Activated CD8-positive, alpha-beta T cell treated with anti-CD3 and anti-CD28 coated beads, Interleukin-2, amount 10 ng/mL, durations not matched to agents 7 days and 5 days (primary cell): Measurements from ENCODE around the gene NYNRIN. TPM values are rescaled to one million over a fixed set of nuclear protein-coding genes. Genes with fewer than 3 reads are reported as not detected.
A peak's percentile ranks its signal among the peaks of the same experiment; 100 is the strongest.

Source experiments
- ATAC-seq: fragments of 150-1000 bp; cut with Tn5 transposase; one replicate; pipeline ENCODE4 v1.10.0; 2021; ENCODE audit warnings: moderate library complexity
- CTCF ChIA-PET: fragments of 350-600 bp; sonication (Branson Sonifier 250); formaldehyde crosslinking; loops from one replicate; lab custom pipeline; 2021; ENCODE audit warnings: antibody characterized with exemption; lab: Charles Lee
- POLR2A ChIA-PET: fragments of 350-600 bp; sonication (Branson Sonifier 250); formaldehyde crosslinking; loops from one replicate; lab custom pipeline; 2021; ENCODE audit warnings: antibody characterized with exemption; lab: Charles Lee
- DNase-seq: peaks from one replicate; pipeline ENCODE4 v3.0.0-alpha.2; 2020
- H3K27ac Mint-ChIP-seq: one replicate; pipeline ENCODE4 v1.8.0; 2021; ENCODE audit warnings: mild to moderate bottlenecking, mixed read lengths
- H3K27me3 Mint-ChIP-seq: one replicate; pipeline ENCODE4 v1.8.0; 2021; ENCODE audit warnings: low read depth, mixed read lengths
- H3K36me3 Mint-ChIP-seq: one replicate; pipeline ENCODE4 v1.8.0; 2021; ENCODE audit warnings: low read depth, mixed read lengths
- H3K4me1 Mint-ChIP-seq: one replicate; pipeline ENCODE4 v1.8.0; 2021; ENCODE audit warnings: low read depth, mixed read lengths
- H3K4me3 Mint-ChIP-seq: one replicate; pipeline ENCODE4 v1.8.0; 2021; ENCODE audit warnings: mild to moderate bottlenecking, mixed read lengths
- H3K9me3 Mint-ChIP-seq: one replicate; pipeline ENCODE4 v1.8.0; 2022; ENCODE audit warnings: mixed read lengths; ENCODE audit not compliant: insufficient read depth
- total RNA-seq, 2 experiments: library from RNA; stranded (reverse); gene quantifications; one replicate each; pipeline ENCODE4 v1.2.3, GENCODE V29; 2021

Gene NYNRIN
- total RNA-seq, 2 experiments from 2014 or later: 0.21 to 0.52 TPM

- Mint-ChIP-seq H3K27ac (no peak overlapping the region), H3K4me1 (no peaks in the 10 kb centered on the region), H3K9me3 (no peaks in the 10 kb centered on the region), H3K27me3 (peaks cover 8% of the 10 kb centered on the region), H3K4me3 (no peak overlapping the region), H3K36me3 (no peaks in the 10 kb centered on the region)
- POLR2A ChIA-PET: interaction anchor here (1.2 to 2.7 kb wide), 2 partner anchors 12 to 205 kb away, joined by 3 to 23 read pairs; partner anchors contain the start of genes CBLN3, CHMP4A and KHNYN
- no peak for DNase-seq
- CTCF ChIA-PET: interaction anchor here (1.0 to 6.2 kb wide), 5 partner anchors 10 to 84 kb away, joined by 3 to 48 read pairs (median 5); partner anchors contain the start of genes ADCY4 and KHNYN
- ATAC-seq: no peak
These were observed 19.7 kb downstream of the NYNRIN start for GRCh38 chr14:24418492-24418873.

- Mint-ChIP-seq H3K36me3 (peaks cover 1% of the 10 kb centered on the region), H3K4me3 (no peak overlapping the region), H3K4me1 (peaks cover 21% of the 10 kb centered on the region), H3K9me3 (no peaks in the 10 kb centered on the region), H3K27me3 (peaks cover 8% of the 10 kb centered on the region), H3K27ac (no peak overlapping the region)
- ChIA-PET CTCF (interaction anchor here (1.0 to 17.6 kb wide), 5 partner anchors 8 to 86 kb away, joined by 3 to 709 read pairs (median 4); partner anchors contain the start of genes ADCY4, KHNYN and RIPK3), POLR2A (interaction anchor here (0.7 to 1.2 kb wide), 2 partner anchors 8 to 92 kb away, joined by 3 read pairs; partner anchors contain the start of gene KHNYN)
- DNase-seq (peak; percentile 36), ATAC-seq (peak; percentile 69)
These were observed 23.5 kb downstream of the NYNRIN start for GRCh38 chr14:24422261-24422660.

- H3K9me3 Mint-ChIP-seq: no peaks in the 10 kb centered on the region
- no peak overlapping the region for H3K27ac Mint-ChIP-seq
- H3K27me3 Mint-ChIP-seq: peaks cover 8% of the 10 kb centered on the region
- no peak overlapping the region for H3K4me3 Mint-ChIP-seq
- ChIA-PET POLR2A (interaction anchor here (0.7 to 0.9 kb wide), 2 partner anchors 83 to 92 kb away, joined by 3 read pairs; partner anchors contain the start of gene RIPK3), CTCF (interaction anchor here (1.0 to 17.6 kb wide), 7 partner anchors 9 to 86 kb away, joined by 3 to 709 read pairs (median 4); partner anchors contain the start of genes ADCY4, KHNYN and RIPK3)
- peaks cover 1% of the 10 kb centered on the region for H3K36me3 Mint-ChIP-seq
- ATAC-seq (peak; percentile 34), DNase-seq (no peak)
- peaks cover 26% of the 10 kb centered on the region for H3K4me1 Mint-ChIP-seq
These were observed 24.1 kb downstream of the NYNRIN start for GRCh38 chr14:24422694-24423601.

- Mint-ChIP-seq H3K4me1 (peaks cover 38% of the 10 kb centered on the region), H3K27ac (no peak overlapping the region), H3K36me3 (peaks cover 1% of the 10 kb centered on the region), H3K9me3 (no peaks in the 10 kb centered on the region), H3K27me3 (no peaks in the 10 kb centered on the region), H3K4me3 (no peak overlapping the region)
- ChIA-PET POLR2A (no interaction called here), CTCF (interaction anchor here (1.0 to 17.6 kb wide), 7 partner anchors 11 to 183 kb away, joined by 3 to 709 read pairs (median 4); partner anchors contain the start of genes ADCY4, RIPK3 and TINF2)
- no peak for DNase-seq
- no peak for ATAC-seq
These were observed 26.9 kb downstream of the NYNRIN start for GRCh38 chr14:24425704-24426103.

- no peak for ATAC-seq
- Mint-ChIP-seq H3K36me3 (peaks cover 3% of the 10 kb centered on the region), H3K4me1 (peaks cover 44% of the 10 kb centered on the region), H3K27ac (peak overlapping the region; percentile 37), H3K9me3 (no peaks in the 10 kb centered on the region), H3K4me3 (no peak overlapping the region), H3K27me3 (no peaks in the 10 kb centered on the region)
- ChIA-PET CTCF (interaction anchor here (1.0 to 17.6 kb wide), 3 partner anchors 11 to 184 kb away, joined by 3 to 709 read pairs (median 14); partner anchors contain the start of genes ADCY4, RIPK3 and TINF2), POLR2A (no interaction called here)
- no peak for DNase-seq
These were observed 27.5 kb downstream of the NYNRIN start for GRCh38 chr14:24426150-24426911.

GRCh38 chr14:24426912-24427536 lies 28.2 kb downstream of the NYNRIN start:
- Mint-ChIP-seq H3K27me3 (no peaks in the 10 kb centered on the region), H3K9me3 (no peaks in the 10 kb centered on the region), H3K27ac (no peak overlapping the region), H3K4me3 (no peak overlapping the region), H3K36me3 (peaks cover 9% of the 10 kb centered on the region), H3K4me1 (peaks cover 51% of the 10 kb centered on the region)
- DNase-seq (no peak), ATAC-seq (no peak)
- POLR2A ChIA-PET: no interaction called here
- CTCF ChIA-PET: interaction anchor here (17.6 kb wide), 1 partner anchor 91 kb away, joined by 709 read pairs; the partner anchor contains the start of genes ADCY4 and RIPK3

- H3K9me3 Mint-ChIP-seq: no peaks in the 10 kb centered on the region
- ChIA-PET CTCF (interaction anchor here (17.6 kb wide), 1 partner anchor 91 kb away, joined by 709 read pairs; the partner anchor contains the start of genes ADCY4 and RIPK3), POLR2A (interaction anchor here (1.0 to 5.4 kb wide), 2 partner anchors 14 to 93 kb away, joined by 3 to 185 read pairs; partner anchors contain the start of genes ADCY4 and RIPK3)
- no peak overlapping the region for H3K4me3 Mint-ChIP-seq
- peaks cover 55% of the 10 kb centered on the region for H3K4me1 Mint-ChIP-seq
- H3K27ac Mint-ChIP-seq: peak overlapping the region; percentile 69
- peaks cover 14% of the 10 kb centered on the region for H3K36me3 Mint-ChIP-seq
- no peak for DNase-seq
- no peak for ATAC-seq
- H3K27me3 Mint-ChIP-seq: no peaks in the 10 kb centered on the region
These were observed 29.0 kb downstream of the NYNRIN start for GRCh38 chr14:24427537-24428508.

GRCh38 chr14:24428628-24429394 lies 30.0 kb downstream of the NYNRIN start:
- H3K27ac Mint-ChIP-seq: peak overlapping the region; percentile 95
- H3K27me3 Mint-ChIP-seq: no peaks in the 10 kb centered on the region
- POLR2A ChIA-PET: interaction anchor here (1.0 to 5.4 kb wide), 5 partner anchors 13 to 158 kb away, joined by 3 to 185 read pairs (median 18); partner anchors contain the start of genes ADCY4, LTB4R, RABGGTA and RIPK3
- DNase-seq: peak; percentile 21
- peak overlapping the region; percentile 84 for H3K4me3 Mint-ChIP-seq
- CTCF ChIA-PET: interaction anchor here (3.5 to 17.6 kb wide), 2 partner anchors 92 to 119 kb away, joined by 94 to 709 read pairs; partner anchors contain the start of genes ADCY4, CIDEB, LTB4R and LTB4R2
- peaks cover 22% of the 10 kb centered on the region for H3K36me3 Mint-ChIP-seq
- no peak for ATAC-seq
- peaks cover 61% of the 10 kb centered on the region for H3K4me1 Mint-ChIP-seq
- no peaks in the 10 kb centered on the region for H3K9me3 Mint-ChIP-seq

GRCh38 chr14:24429395-24430142 lies 30.8 kb downstream of the NYNRIN start, which contains the start of the genes CBLN3 and KHNYN:
Gene CBLN3, minus strand, starts transcription at chr14:24429668. Its CDS starts 614 bp downstream, at chr14:24429054.
Gene KHNYN, plus strand, starts transcription at chr14:24429954. Its CDS starts 777 bp downstream, at chr14:24430731.
- Mint-ChIP-seq H3K4me1 (peaks cover 61% of the 10 kb centered on the region), H3K36me3 (peaks cover 25% of the 10 kb centered on the region), H3K9me3 (no peaks in the 10 kb centered on the region), H3K4me3 (peak within 1 kb of the TSS; percentile 93), H3K27me3 (no peaks in the 10 kb centered on the region), H3K27ac (peak within 1 kb of the TSS; percentile 96)
- ChIA-PET CTCF (interaction anchor here (0.7 to 17.6 kb wide), 15 partner anchors 8 to 321 kb away, joined by 3 to 709 read pairs (median 23); partner anchors contain the start of genes ADCY4, CIDEB, DHRS1 and LTB4R), POLR2A (interaction anchor here (0.5 to 5.4 kb wide), 35 partner anchors 8 to 819 kb away, joined by 3 to 185 read pairs (median 5); partner anchors contain the start of genes ADCY4, CHMP4A, IRF9 and LTB4R)
- ATAC-seq: peak; percentile 90
- peak; percentile 91 for DNase-seq
